A549 (cell line): Measurements from ENCODE around the gene PLAGL2.

Experiments
- BCL3 ChIP-seq: fragments of >200 bp; sonication (Bioruptor Twin); formaldehyde crosslinking; IDR thresholded peaks from 3 replicates; pipeline ENCODE4 v1.6.1; 2016
- CHD2 ChIP-seq: fragments of 150-350 bp; IDR thresholded peaks from 2 replicates; pipeline ENCODE4 v1.6.1; 2014; ENCODE audit warnings: low read length; ENCODE audit not compliant: partially characterized antibody
- CTCF ChIP-seq: fragments of >200 bp; sonication (Bioruptor Twin); formaldehyde crosslinking; IDR thresholded peaks from 3 replicates; pipeline ENCODE4 v1.5.1; 2016
- EHMT2 ChIP-seq: fragments of 200-600 bp; sonication (generic); IDR thresholded peaks from 2 replicates; pipeline ENCODE4 v1.6.1; 2016; ENCODE audit warnings: antibody characterized with exemption, low read depth, mild to moderate bottlenecking, moderate library complexity
- ELK1 ChIP-seq: fragments of 150-350 bp; IDR thresholded peaks from 2 replicates; pipeline ENCODE4 v1.6.1; 2014; ENCODE audit warnings: low read depth, mild to moderate bottlenecking, low read length
- EP300 ChIP-seq, 2 experiments: fragments of >200 bp; sonication (Bioruptor Twin); formaldehyde crosslinking; IDR thresholded peaks; 2 replicates in 1 of 2; 3 replicates in 1 of 2; pipeline ENCODE4 v1.6.1; 2016 to 2017
- MAFK ChIP-seq: fragments of 450-650 bp; IDR thresholded peaks from 2 replicates; pipeline ENCODE4 v1.6.1; 2014; ENCODE audit not compliant: partially characterized antibody
- PHF8 ChIP-seq: fragments of 200-600 bp; sonication (generic); IDR thresholded peaks from 2 replicates; pipeline ENCODE4 v1.6.1; 2016; ENCODE audit warnings: low read depth, mild to moderate bottlenecking, antibody characterized with exemption, moderate library complexity, borderline replicate concordance
- POLR2A ChIP-seq: IDR thresholded peaks from 2 replicates; pipeline ENCODE4 v1.6.1; 2012; ENCODE audit warnings: mild to moderate bottlenecking, low read length
- POLR2AphosphoS2 ChIP-seq: conservative IDR thresholded peaks from 2 replicates; pipeline ENCODE4 v1.6.1; 2012; ENCODE audit warnings: low read length, improper control_type of control experiment, inconsistent platforms
- RAD21 ChIP-seq, 2 experiments: fragments of >200 bp in 1 of 2; sonication (Bioruptor Twin) in 1 of 2; formaldehyde crosslinking in 1 of 2; IDR thresholded peaks in 1 of 2; conservative IDR thresholded peaks in 1 of 2; 2 replicates in 1 of 2; 3 replicates in 1 of 2; pipeline ENCODE4 v1.6.1; 2012 to 2018; ENCODE audit warnings: inconsistent platforms in 1 of 2
- ZFP36 ChIP-seq: fragments of 450-650 bp; IDR thresholded peaks from 2 replicates; pipeline ENCODE4 v1.6.1; 2014; ENCODE audit warnings: borderline replicate concordance; ENCODE audit not compliant: partially characterized antibody

GRCh38 chr20:32163951-32164350 is 43.6 kb downstream of the PLAGL2 start:
- TF ChIP-seq CTCF (no peak), POLR2A (no peak), EP300 (IDR thresholded peaks at IDR 0.05) (no peak), PHF8 (no peak), BCL3 (no peak), RAD21 (conservative IDR thresholded peaks at IDR 0.05 in 1 of 2, IDR thresholded peaks at IDR 0.05 in 1 of 2) (no peak), ELK1 (no peak), POLR2AphosphoS2 (no peak), CHD2 (no peak), MAFK (no peak), ZFP36 (no peak), EHMT2 (no peak)
